GM18870 (cell line): ENCODE data around the gene GTF2H3.
"Not testable (repeated sequence)": the region's sequence is repeated elsewhere in the genome, so short reads cannot be mapped to it uniquely, and the experiment has no call there.

Source experiments
- ATAC-seq: cut with Tn5 transposase; IDR thresholded peaks from one replicate; pipeline ENCODE4 v1.9.1; 2021; ENCODE audit warnings: moderate library complexity; ENCODE audit not compliant: unreplicated experiment

GTF2H3 gene

GRCh38 chr12:123633379-123634141 lies at the start of gene GTF2H3, which contains the start of gene EIF2B1:
Gene GTF2H3, plus strand, starts transcription at chr12:123633829. Its CDS starts 31 bp downstream, at chr12:123633860.
Gene EIF2B1, minus strand, starts transcription at chr12:123633686. Its CDS starts 129 bp downstream, at chr12:123633557.
- peak; percentile 90 for ATAC-seq

GRCh38 chr12:123591702-123592481 lies 41.7 kb upstream of the GTF2H3 start:
- no peak for ATAC-seq

- no peak for ATAC-seq
Measured at GRCh38 chr12:123595729-123596128, 37.9 kb upstream of the GTF2H3 start.

- ATAC-seq, result no peak
Measured at GRCh38 chr12:123597100-123597499, 36.5 kb upstream of the GTF2H3 start.

DNA sequence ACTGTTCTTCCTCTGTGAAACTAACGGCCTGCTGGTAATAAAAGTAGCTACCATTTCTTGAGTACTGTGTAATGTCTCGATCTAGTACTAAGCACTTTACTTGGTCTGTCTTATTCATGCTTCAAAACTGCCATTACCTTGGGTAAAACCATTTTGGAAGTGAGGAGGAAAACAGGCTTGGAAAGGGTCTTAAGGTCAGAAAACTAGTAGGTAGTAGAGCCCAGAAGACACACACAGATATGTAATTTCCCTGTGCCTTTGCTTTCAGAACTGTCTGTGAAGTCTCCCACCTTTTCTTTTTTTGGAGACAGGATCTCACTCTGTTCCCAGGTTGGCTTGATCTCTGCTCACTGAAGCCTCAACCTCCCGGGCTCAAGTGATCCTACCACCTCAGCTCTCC lies 35.1 kb upstream of the GTF2H3 start:
- no peak for ATAC-seq

DNA sequence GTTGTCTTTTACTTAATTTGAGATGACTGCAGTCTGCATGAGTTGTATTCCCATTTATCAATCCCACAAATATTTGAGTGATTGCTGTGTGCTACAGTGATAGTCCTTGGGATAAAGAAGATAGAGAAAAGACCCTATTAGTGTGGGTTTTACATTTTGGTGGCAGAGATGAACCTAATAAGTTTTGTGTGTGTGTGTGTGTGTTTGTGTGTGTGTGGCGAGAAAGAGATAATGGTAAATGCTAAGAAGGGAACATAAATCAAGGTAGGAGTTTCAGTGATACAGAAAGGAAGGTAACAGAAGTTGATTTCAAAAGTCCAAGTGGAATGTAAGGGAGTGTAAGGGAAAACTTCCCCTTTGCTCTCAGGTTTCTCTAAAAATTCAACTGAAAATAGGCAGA lies 34.3 kb upstream of the GTF2H3 start:
- ATAC-seq, result no peak

DNA sequence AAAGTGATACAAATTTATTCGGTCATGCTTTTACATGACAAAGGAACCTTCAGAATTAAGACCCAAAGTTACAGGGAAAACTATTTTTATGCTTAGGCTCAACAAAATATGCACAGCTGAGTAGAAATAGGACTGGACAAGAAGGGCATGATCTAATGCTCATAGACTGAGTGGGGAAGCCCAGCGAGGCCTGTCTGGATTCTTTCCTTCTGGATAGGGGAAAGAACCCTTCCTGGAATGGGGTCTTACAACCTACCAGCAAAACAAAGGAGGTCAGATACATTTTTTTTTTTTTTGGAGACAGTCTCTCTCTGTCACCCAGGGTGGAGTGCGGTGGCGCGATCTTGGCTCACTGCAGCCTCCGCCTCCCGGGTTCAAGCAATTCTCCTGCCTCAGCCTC lies 33.9 kb upstream of the GTF2H3 start:
- ATAC-seq, result no peak

DNA sequence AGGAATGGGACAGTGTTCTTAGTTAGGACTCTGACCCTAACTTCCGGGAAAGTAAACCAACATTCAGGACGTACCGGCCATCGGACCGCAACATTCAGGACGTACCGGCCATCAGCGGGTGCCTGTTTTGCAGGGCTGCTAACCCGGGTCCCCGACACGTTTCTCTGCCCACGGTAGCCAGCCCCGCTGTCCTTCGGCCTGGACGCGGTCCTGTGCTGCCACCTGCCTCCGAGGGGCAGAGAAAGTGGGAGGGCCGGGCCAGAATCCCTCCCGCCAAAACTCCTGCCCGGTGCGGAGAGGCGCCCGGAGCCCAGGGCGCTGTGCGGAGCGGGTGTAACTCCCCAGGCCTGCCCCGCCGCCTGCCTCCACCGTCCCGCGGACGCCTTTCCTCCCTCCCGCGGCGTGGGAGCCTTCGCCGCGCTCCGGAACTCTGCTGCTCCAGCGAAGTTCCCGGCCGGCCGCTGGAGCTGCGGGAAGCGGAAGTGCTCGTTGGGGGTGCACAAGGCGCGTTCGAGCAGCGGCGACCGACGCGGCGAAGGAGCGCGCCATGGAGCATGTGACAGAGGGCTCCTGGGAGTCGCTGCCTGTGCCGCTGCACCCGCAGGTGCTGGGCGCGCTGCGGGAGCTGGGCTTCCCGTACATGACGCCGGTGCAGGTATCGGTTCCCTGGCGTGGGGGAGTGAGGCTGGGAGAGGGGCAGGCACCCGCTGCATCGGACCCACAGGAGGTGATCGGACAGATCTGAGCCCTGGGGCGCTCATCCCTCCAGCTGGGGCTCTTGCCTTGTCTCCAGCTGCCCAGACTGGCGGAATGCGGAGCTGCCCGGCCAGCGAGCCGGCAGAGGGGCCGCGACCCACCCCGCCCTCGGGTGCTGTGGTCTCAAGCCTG lies 31.8 kb upstream of the GTF2H3 start, which contains the start of gene DDX55:
DDX55 (plus strand) TSS at position 498 of the 888 bp plus-strand sequence; CDS start at position 548, 50 bp downstream.
- ATAC-seq, result peak; percentile 74

DNA sequence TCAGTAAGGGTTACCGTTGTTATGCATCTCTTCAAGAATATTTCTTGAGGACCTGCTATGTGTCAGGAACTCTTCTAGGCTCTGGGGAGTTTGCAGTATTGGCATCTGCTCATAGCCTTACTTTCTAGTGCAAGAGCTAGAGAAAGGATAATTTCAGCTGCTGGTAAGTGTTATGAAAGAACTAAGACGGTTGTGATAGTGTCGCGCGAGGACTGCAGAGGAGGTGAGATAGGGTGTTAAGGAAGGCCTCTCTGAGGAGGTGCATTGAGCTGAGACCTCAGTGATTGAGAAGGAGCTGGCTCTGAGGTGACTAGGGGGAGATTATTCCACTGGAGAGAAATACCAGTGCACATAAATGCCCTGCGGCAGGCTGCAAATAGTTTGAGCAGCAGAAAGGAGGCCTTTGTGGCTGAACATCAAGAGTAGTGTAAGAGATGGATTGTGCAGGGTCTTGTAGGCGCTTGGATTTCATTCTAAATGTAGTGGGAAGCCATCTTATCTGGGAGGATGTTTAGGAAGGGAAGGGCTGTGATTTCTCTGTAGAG lies 30.9 kb upstream of the GTF2H3 start:
- ATAC-seq, result no peak

DNA sequence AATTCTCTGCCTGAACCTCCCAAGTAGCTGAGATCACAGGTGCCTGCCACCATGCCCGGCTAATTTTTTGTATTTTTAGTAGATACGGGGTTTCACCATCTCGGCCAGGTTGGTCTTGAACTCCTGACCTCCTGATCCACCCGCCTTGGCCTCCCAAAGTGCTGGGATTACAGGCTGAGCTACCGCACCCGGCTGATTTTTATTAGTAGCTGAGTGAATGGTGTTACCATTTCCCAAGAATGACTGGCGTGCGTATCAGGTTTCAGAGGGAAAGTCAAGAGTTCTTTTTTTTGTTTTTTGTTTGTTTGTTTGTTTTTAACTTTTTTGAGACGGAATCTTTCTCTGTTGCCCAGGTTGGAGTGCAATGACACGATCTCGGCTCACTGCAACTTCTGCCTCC lies 30.1 kb upstream of the GTF2H3 start:
- ATAC-seq, result not testable (repeated sequence)

DNA sequence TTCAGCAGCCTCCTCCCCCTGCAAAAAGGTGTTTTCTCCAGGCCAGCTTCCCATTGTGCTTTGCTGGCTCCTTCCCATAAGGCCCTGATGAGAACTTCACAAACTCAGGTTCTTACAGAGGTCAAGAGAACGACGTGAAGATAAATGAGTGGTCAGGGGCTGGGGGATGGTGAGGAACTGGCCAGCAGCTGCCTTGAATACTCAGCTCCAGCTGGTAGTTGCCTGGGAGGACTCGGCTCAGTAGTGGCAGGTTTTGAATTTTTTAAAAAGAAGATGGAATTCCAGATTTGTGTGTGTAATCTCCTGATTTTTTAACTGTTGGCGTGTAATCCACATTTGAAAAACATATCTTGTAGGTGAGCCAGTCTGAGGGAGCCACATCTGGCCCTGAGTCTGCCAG lies 25.9 kb upstream of the GTF2H3 start:
- no peak for ATAC-seq

DNA sequence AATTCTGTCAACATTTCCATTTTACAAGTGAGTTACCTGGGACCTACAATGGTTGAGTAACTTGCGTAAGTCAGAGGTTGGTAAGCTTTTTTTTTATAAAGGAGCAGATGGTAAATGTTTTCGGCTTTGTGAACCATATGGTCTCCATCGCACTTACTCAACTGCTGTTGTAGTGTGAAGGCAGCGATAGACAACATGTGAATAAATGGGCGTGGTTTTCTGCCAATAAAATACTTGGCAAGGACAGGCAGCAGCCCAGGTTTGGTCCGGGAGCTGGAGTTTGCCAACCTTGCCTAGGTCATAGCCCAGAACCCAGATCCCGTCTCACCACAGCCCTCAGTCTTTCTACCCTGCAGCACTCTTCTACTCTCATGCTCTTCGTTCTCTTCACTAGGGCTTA lies 25.4 kb upstream of the GTF2H3 start:
- ATAC-seq, result no peak

DNA sequence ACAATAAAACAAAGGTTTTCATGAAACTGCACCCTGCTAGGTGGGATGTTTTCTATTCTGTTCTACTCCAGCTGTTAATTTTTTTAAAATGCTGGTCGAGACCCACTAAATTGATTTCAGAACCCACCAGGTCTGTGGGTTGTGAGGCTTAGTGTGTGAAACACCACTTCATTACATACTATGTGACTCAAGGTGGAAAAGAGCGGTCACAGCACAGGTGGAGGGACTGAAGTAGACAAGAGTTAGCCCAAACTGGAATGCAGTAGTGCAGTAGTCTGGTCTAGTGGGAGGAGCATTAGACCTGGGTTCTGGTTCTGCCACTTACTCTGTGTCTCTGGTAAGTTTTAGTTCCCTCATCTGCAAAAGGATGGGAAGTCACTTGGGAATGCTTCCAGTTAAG lies 19.5 kb upstream of the GTF2H3 start:
- ATAC-seq, result no peak

DNA sequence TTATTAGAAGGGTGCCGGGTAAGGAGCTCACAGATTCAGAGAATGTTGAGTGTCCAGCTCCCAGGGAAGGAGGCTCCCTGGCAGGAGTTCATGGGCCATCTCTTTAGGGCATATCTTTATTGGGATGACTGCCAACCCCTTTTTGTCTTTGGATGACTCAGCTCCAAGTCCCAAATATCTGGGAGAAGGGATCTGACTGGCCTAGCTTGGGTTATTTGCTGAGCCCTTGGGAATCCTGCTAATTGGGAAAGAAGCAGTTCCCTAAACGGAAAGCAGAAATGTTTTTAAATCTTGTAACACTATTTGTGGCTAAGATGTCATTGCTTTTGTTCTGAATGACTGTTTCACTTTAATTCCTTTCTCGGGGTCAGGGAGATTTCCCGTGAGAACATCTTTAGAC lies 19.1 kb upstream of the GTF2H3 start:
- no peak for ATAC-seq

DNA sequence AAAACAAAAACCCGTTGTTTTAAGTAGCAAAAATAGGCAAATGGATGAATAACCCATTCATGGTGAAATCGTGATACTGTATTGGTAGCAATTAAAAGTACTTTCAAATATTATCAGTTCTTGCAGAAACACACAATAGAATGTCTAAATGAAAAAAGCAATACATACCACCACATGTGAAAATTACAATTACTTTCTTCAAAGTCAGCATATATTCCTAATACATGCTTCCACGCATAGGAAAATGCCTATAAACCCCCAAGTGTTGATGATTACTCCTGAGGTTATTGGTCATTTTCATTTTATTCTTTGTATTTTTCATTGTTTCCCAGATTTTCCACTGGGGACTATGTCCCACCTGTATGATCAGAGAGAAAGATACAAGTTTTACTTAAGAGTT lies 16.5 kb upstream of the GTF2H3 start:
- ATAC-seq, result no peak

DNA sequence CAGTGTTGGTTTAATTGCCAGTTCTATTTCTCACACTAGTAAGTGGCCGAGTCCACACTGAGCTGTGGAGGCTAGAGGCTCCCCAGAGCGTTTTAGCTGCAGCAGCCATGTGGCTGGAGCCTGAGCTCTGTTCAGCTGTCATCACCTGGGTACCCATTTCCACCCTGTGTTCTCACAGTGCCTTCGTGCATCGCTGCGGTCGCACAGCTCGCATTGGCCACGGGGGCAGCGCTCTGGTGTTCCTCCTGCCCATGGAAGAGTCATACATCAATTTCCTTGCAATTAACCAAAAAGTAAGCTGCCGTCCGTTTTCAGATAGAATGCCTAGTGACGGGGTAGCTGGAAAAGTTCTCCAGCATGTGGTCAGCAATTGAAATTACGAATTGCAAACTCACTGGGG lies 16.0 kb upstream of the GTF2H3 start:
- ATAC-seq, result no peak

- no peak for ATAC-seq
Measured at GRCh38 chr12:123621101-123621500, 12.5 kb upstream of the GTF2H3 start.

- ATAC-seq, result no peak
Measured at GRCh38 chr12:123621619-123622530, 11.8 kb upstream of the GTF2H3 start.

GRCh38 chr12:123634142-123634561 lies 523 bp downstream of the GTF2H3 start:
- ATAC-seq, result no peak

GRCh38 chr12:123643911-123644310 lies 10.3 kb downstream of the GTF2H3 start:
- no peak for ATAC-seq
